K562 (cell line): Measurements from ENCODE around the gene SMOC2. TPM values are rescaled to one million over a fixed set of nuclear protein-coding genes. Genes with fewer than 3 reads are reported as not detected.

ENCODE experiments used
- ATAC-seq: fragments of 200-7000 bp; cut with Tn5 transposase; 3 replicates; pipeline ENCODE4 v1.9.1; 2020; ENCODE audit warnings: moderate library complexity
- BruUV-seq: library from RNA; stranded (reverse); fragments of 400-500 nt; replicated peaks from 2 replicates; lab custom pipeline; 2021; lab: Mats Ljungman, UMichigan
- CTCF ChIA-PET: fragments of 300-600 bp; formaldehyde crosslinking; extraction: SDS; loops from one replicate; lab custom pipeline; 2021; ENCODE audit warnings: low intra/inter-chr PET ratio; lab: Yijun Ruan, JAX
- POLR2A ChIA-PET: fragments of 300-600, 350-650 bp; sonication (Branson Sonifier 250); formaldehyde crosslinking; extraction: SDS; loops from one replicate; lab custom pipeline; 2021; ENCODE audit warnings: antibody characterized with exemption, inconsistent platforms; lab: Yijun Ruan, JAX
- DNase-seq, 4 experiments: peaks; one replicate each; pipeline versions ENCODE4 v3.0.0 to v3.0.0-alpha.2; 2011 to 2018; ENCODE audit warnings: low spot score in 3 of 4, mixed read lengths in 3 of 4; ENCODE audit errors: extremely low read depth in 1 of 4
- FAIRE-seq: peaks from 2 replicates; lab custom pipeline; 2011; peaks lifted over from hg19 to GRCh38; lab: Jason Lieb, UNC
- H2AFZ ChIP-seq: 2 replicates; pipeline ENCODE4 v1.6.0; 2011; ENCODE audit warnings: low read depth, low read length, control low read depth, inconsistent platforms
- H3K27ac ChIP-seq: fragments of 200-600 bp; 3 replicates; pipeline ENCODE4 v1.8.0; 2011; ENCODE audit warnings: low read depth, mild to moderate bottlenecking, control low read depth, inconsistent platforms, low read length, moderate library complexity, mixed read lengths; ENCODE audit errors: extremely low read depth
- H3K27me3 ChIP-seq, 2 experiments: fragments of 300-600 bp in 1 of 2; 2 replicates in 1 of 2; 3 replicates in 1 of 2; pipeline versions ENCODE4 v1.6.0 to v1.8.0; 2011; ENCODE audit warnings: inconsistent platforms in 2 of 2, low read length in 2 of 2, mild to moderate bottlenecking in 1 of 2, mixed read lengths in 1 of 2, moderate library complexity in 1 of 2; ENCODE audit not compliant: control insufficient read depth in 2 of 2, insufficient read depth in 2 of 2
- H3K36me3 ChIP-seq: fragments of 300-600 bp; 3 replicates; pipeline ENCODE4 v1.8.0; 2011; ENCODE audit warnings: mild to moderate bottlenecking, low read length, inconsistent platforms; ENCODE audit not compliant: control insufficient read depth, insufficient read depth
- H3K4me1 ChIP-seq, 2 experiments: fragments of 200-600 bp in 1 of 2; replicated peaks in 1 of 2; 2 replicates in 1 of 2; 3 replicates in 1 of 2; pipeline versions ENCODE4 v1.5.1 to v1.8.0; 2011; ENCODE audit warnings: inconsistent platforms in 2 of 2, low read length in 2 of 2, mild to moderate bottlenecking in 1 of 2, mixed read lengths in 1 of 2, moderate library complexity in 1 of 2; ENCODE audit not compliant: control insufficient read depth in 2 of 2, insufficient read depth in 2 of 2
- H3K4me2 ChIP-seq: 2 replicates; pipeline ENCODE4 v1.6.1; 2011; ENCODE audit warnings: low read length, control low read depth, inconsistent platforms, mixed read lengths; ENCODE audit not compliant: insufficient read depth
- H3K4me3 ChIP-seq: fragments of 200-600 bp; sonication (generic), shearing (Covaris generic); 2 replicates; pipeline ENCODE4 v1.5.1; 2016; ENCODE audit warnings: control low read depth, inconsistent platforms
- H3K79me2 ChIP-seq: fragments of 200-600 bp; 3 replicates; pipeline ENCODE4 v1.8.0; 2011; ENCODE audit warnings: low read length, inconsistent platforms; ENCODE audit not compliant: control insufficient read depth, insufficient read depth
- H3K9ac ChIP-seq, 2 experiments: 2 replicates each; pipeline versions ENCODE4 v1.6.0 to v1.6.1; 2011; ENCODE audit warnings: low read depth in 2 of 2, low read length in 2 of 2, control low read depth in 1 of 2, inconsistent platforms in 1 of 2, mild to moderate bottlenecking in 1 of 2, mixed read lengths in 1 of 2; ENCODE audit not compliant: insufficient read depth in 1 of 2
- H3K9me1 ChIP-seq: one replicate; pipeline ENCODE4 v1.6.0; 2011; ENCODE audit warnings: inconsistent platforms, mild to moderate bottlenecking, low read length, moderate library complexity; ENCODE audit not compliant: control insufficient read depth, insufficient read depth
- H3K9me3 ChIP-seq: replicated peaks from 2 replicates; pipeline ENCODE4 v1.5.1; 2011; ENCODE audit warnings: low read depth, low read length, inconsistent platforms; ENCODE audit not compliant: control insufficient read depth, insufficient read depth
- H4K20me1 ChIP-seq: replicated peaks from 2 replicates; pipeline ENCODE4 v1.6.1; 2011; ENCODE audit warnings: low read length, inconsistent platforms, mixed read lengths; ENCODE audit not compliant: control insufficient read depth, insufficient read depth
- HSF4 ChIP-seq: fragments of 250-450 bp; sonication (Bioruptor Pico); IDR thresholded peaks from 2 replicates; pipeline ENCODE4 v2.1.2; 2022; ENCODE audit warnings: mild to moderate bottlenecking, moderate library complexity, borderline replicate concordance
- KLF1 ChIP-seq: fragments of 450-650 bp; IDR thresholded peaks from 2 replicates; pipeline ENCODE4 v1.6.1; 2016; ENCODE audit warnings: missing genetic modification characterization, missing compliant biosample characterization
- PCBP1 ChIP-seq: fragments of 200-400 bp; formaldehyde crosslinking; IDR thresholded peaks from 2 replicates; pipeline ENCODE4 v1.6.1; 2018; ENCODE audit warnings: mild to moderate bottlenecking, low read depth, low read length; ENCODE audit not compliant: poor library complexity, severe bottlenecking
- POLR2B ChIP-seq: fragments of 450-650 bp; IDR thresholded peaks from 2 replicates; pipeline ENCODE4 v1.6.1; 2018; ENCODE audit warnings: low read depth; ENCODE audit not compliant: partially characterized antibody
- SMARCE1 ChIP-seq: fragments of 450-650 bp; IDR thresholded peaks from 2 replicates; pipeline ENCODE4 v1.7.1; 2016; ENCODE audit warnings: mild to moderate bottlenecking
- STAG1 ChIP-seq: sonication (generic); formaldehyde crosslinking; IDR thresholded peaks from 2 replicates; pipeline ENCODE4 v1.5.0; 2020; ENCODE audit warnings: missing genetic modification reagents, borderline replicate concordance
- TAF15 ChIP-seq: fragments of 200-400 bp; formaldehyde crosslinking; IDR thresholded peaks from 2 replicates; pipeline ENCODE4 v1.6.1; 2017; ENCODE audit warnings: mild to moderate bottlenecking, low read depth, low read length, moderate library complexity
- TFAM ChIP-seq: fragments of 250-450 bp; sonication (Bioruptor Pico); conservative IDR thresholded peaks from 2 replicates; pipeline ENCODE4 v1.5.0; 2021; ENCODE audit warnings: mild to moderate bottlenecking, moderate library complexity
- ZNF282 ChIP-seq: sonication (generic); formaldehyde crosslinking; IDR thresholded peaks from 2 replicates; pipeline ENCODE4 v1.8.1; 2023; ENCODE audit warnings: missing genetic modification reagents
- ZNF592 ChIP-seq: fragments of 450-650 bp; IDR thresholded peaks from 2 replicates; pipeline ENCODE4 v1.6.1; 2017; ENCODE audit warnings: antibody characterized with exemption, mild to moderate bottlenecking
- WGBS: fragments of 100-300 bp; shearing (Covaris generic); methylation state at CpG from one replicate; pipeline ENCODE4 v1.1.6; 2016; ENCODE audit warnings: low coverage, mixed read lengths; ENCODE audit not compliant: insufficient coverage; ENCODE audit errors: missing lambda C conversion rate; 5-methylcytosine and 5-hydroxymethylcytosine counted together
- in situ Hi-C: fragments of 300-500 bp; cut with MboI; formaldehyde crosslinking; loops from 4 replicates; pipeline ENCODE4 v1.15.0; 2018; ENCODE audit warnings: inconsistent platforms, mixed read lengths
- intact Hi-C: fragments of 100-400 bp; cut with micrococcal nuclease; formaldehyde crosslinking; loops from 2 replicates; pipeline ENCODE4 v1.14.2; 2022
- polyA plus RNA-seq, 8 experiments: library from polyadenylated mRNA; depleted of rRNA in 4 of 8; stranded (reverse) in 5 of 8; unstranded in 3 of 8; fragments of >200 nt; fragmentation: Nextera tagmentation in 2 of 8; fragmentation: Illumina TruSeq in 1 of 8; extraction: Ambion mirVana in 2 of 8; extraction: Trizol in 1 of 8; gene quantifications; 2 replicates each; pipeline versions ENCODE4 v1.2.1 to v1.2.3, GENCODE V29; 2011 to 2014; ENCODE audit warnings: inconsistent platforms in 1 of 8, missing spikeins in 1 of 8
- total RNA-seq, 7 experiments: library from RNA; depleted of rRNA in 6 of 7; stranded (reverse); fragments of >200 nt in 6 of 7; fragmentation: Illumina TruSeq in 2 of 7; extraction: Trizol in 2 of 7; gene quantifications; 2 replicates each; pipeline versions ENCODE4 v1.2.1 to v1.2.3, GENCODE V29; 2011 to 2021; ENCODE audit warnings: low replicate concordance in 1 of 7
- TF ChIP-seq, protein P1 (sequence below), 3 experiments: fragments of 200-800 bp in 1 of 3; fragments of 250-450 bp in 1 of 3; fragments of 450-650 bp in 1 of 3; sonication (Bioruptor Pico) in 1 of 3; sonication (Bioruptor generic) in 1 of 3; formaldehyde crosslinking in 1 of 3; IDR thresholded peaks; 2 replicates each; pipeline versions ENCODE4 v1.6.1 to v1.8.0; 2016 to 2022; ENCODE audit warnings: mild to moderate bottlenecking in 2 of 3, missing genetic modification characterization in 2 of 3, missing compliant biosample characterization in 1 of 3, moderate library complexity in 1 of 3

The SMOC2 gene
- total and polyA plus RNA-seq, 9 of the 15 experiments (the other 6 are each of a cell fraction or from before 2014, with no cell fraction given) = 0.45 to 2.3 (median 1.1) TPM

DNA sequence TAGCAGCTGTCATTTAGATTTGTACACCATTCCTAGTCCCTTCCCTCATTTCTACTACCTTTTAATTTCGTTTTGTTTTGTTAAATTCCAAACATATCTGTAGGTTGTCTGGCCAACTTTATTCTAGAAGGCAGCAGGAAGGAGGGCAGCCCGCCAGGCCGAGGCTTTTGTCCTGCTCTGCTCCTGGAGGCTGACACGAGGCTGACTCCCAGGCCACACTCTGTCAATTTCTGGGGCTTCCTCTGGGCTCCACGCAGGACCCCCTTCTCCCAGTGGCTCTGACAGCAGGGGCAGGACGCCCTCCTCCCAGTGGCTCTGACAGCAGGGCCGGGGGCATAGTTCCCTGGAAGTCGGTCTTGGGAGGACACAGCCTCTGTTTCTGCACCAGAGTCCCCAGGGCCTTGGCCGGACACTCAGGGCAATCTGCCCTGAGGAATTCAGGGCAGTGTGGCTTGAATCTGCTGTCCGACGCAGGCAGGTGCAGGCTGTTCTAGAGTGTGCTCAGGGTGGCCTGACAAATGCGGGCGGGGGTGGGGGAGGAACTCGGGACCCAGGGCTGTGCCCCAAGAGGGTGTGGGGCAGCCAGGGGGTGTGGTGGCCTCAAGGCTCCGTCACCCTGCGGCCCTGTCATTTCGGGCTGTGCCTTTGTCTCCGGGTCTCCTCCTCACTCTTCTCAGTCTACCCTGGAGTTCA, 11.8 kb downstream of the SMOC2 start (continued):
- TF ChIP-seq HSF4 (CRISPR knock-in tag) (no peak), TAF15 (no peak)

DNA sequence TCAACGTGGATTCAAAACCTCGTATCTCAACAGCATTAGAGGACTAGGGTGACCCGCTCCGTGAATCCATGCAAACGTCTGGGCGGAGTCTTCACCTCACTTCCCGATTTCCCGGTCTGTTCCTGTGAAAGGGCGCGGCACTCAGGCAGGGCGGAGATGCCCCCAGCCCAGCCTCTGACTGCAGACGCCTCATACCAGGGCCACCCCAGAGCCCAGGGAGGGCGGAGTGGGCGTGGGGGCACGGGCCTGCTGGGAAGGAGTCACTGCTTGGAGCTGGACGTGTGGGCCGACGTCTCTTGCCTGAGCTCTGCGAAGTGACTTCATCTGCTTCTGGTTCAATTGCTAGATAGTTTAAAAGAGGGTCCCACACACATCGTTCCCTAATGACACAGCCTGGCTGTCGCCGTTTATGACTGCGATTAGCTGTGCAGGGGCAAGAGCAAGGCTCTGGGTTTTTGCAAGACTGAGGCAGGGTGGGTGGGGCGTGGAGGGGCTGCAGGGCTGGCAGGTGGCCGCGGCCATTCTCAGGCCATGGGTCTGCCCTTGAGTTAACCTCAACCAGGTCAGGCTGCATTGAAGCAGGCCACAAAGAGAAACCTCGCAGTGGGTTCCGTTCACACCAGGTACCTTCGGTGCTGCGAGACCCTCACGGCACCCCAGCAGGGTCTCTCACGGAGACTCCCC, 15.0 kb downstream of the SMOC2 start:
- H3K9me3 ChIP-seq = no peaks in the 10 kb centered on the region
- H3K36me3 ChIP-seq = no peaks in the 10 kb centered on the region
- intact Hi-C loops (no loop called here), in situ Hi-C loops (no loop called here)
- no peak overlapping the region for H3K9ac ChIP-seq
- no peak overlapping the region for H3K27ac ChIP-seq
- no peaks in the 10 kb centered on the region for H3K9me1 ChIP-seq
- H3K79me2 ChIP-seq = no peaks in the 10 kb centered on the region
- DNase-seq = no peak
- peaks cover 10 to 48% of the 10 kb centered on the region in 2 experiments; a peak in 4 of 5 replicates for H3K27me3 ChIP-seq
- BruUV-seq = no TSS peak
- ATAC-seq = no peak; the same call in 2 of the 3 replicates
- H2AFZ ChIP-seq = no peak overlapping the region
- H3K4me2 ChIP-seq = no peak overlapping the region
- FAIRE-seq = no peak
- WGBS = 20% methylated on average over 32 of the region's 32 CpGs
- POLR2A ChIA-PET = no interaction called here
- peaks cover 3% of the 10 kb centered on the region; the same call in 1 of the 2 replicates for H4K20me1 ChIP-seq
- CTCF ChIA-PET = no interaction called here
- H3K4me1 ChIP-seq = peaks cover 0 to 3% of the 10 kb centered on the region in 2 experiments; a peak in 1 of 5 replicates
- H3K4me3 ChIP-seq = no peak overlapping the region
- no peak for TF ChIP-seq ZNF282
- no peak for TF ChIP-seq PCBP1
- no peak for TF ChIP-seq TFAM (CRISPR knock-in tag)
- TF ChIP-seq POLR2B = no peak
- no peak for TF ChIP-seq STAG1
- TF ChIP-seq KLF1 (tag) = no peak
- no peak for TF ChIP-seq SMARCE1
- TF ChIP-seq ZNF592 = no peak
- TF ChIP-seq, protein P1, sequence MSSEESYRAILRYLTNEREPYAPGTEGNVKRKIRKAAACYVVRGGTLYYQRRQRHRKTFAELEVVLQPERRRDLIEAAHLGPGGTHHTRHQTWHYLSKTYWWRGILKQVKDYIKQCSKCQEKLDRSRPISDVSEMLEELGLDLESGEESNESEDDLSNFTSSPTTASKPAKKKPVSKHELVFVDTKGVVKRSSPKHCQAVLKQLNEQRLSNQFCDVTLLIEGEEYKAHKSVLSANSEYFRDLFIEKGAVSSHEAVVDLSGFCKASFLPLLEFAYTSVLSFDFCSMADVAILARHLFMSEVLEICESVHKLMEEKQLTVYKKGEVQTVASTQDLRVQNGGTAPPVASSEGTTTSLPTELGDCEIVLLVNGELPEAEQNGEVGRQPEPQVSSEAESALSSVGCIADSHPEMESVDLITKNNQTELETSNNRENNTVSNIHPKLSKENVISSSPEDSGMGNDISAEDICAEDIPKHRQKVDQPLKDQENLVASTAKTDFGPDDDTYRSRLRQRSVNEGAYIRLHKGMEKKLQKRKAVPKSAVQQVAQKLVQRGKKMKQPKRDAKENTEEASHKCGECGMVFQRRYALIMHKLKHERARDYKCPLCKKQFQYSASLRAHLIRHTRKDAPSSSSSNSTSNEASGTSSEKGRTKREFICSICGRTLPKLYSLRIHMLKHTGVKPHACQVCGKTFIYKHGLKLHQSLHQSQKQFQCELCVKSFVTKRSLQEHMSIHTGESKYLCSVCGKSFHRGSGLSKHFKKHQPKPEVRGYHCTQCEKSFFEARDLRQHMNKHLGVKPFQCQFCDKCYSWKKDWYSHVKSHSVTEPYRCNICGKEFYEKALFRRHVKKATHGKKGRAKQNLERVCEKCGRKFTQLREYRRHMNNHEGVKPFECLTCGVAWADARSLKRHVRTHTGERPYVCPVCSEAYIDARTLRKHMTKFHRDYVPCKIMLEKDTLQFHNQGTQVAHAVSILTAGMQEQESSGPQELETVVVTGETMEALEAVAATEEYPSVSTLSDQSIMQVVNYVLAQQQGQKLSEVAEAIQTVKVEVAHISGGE (CRISPR knock-in tag; IDR thresholded peaks at IDR 0.05) = no peak
